Measurements from ENCODE around the gene NKAIN2. TPM values are rescaled to one million over a fixed set of nuclear protein-coding genes. Genes with fewer than 3 reads are reported as not detected.

Gene NKAIN2
- total RNA-seq, 1 experiment from 2014 or later = 2.7 TPM

GRCh38 chr6:124830506-124830905, 1026.8 kb downstream of the NKAIN2 start:
- H3K4me3 Mint-ChIP-seq (ENCODE audit: unreplicated experiment) = no peak overlapping the region
- TF ChIP-seq, protein P1, sequence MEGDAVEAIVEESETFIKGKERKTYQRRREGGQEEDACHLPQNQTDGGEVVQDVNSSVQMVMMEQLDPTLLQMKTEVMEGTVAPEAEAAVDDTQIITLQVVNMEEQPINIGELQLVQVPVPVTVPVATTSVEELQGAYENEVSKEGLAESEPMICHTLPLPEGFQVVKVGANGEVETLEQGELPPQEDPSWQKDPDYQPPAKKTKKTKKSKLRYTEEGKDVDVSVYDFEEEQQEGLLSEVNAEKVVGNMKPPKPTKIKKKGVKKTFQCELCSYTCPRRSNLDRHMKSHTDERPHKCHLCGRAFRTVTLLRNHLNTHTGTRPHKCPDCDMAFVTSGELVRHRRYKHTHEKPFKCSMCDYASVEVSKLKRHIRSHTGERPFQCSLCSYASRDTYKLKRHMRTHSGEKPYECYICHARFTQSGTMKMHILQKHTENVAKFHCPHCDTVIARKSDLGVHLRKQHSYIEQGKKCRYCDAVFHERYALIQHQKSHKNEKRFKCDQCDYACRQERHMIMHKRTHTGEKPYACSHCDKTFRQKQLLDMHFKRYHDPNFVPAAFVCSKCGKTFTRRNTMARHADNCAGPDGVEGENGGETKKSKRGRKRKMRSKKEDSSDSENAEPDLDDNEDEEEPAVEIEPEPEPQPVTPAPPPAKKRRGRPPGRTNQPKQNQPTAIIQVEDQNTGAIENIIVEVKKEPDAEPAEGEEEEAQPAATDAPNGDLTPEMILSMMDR (IDR thresholded peaks at IDR 0.05; ENCODE audit: unreplicated experiment) = no peak
- H3K27ac Mint-ChIP-seq (ENCODE audit: low read depth, unreplicated experiment) = no peak overlapping the region
- POLR2A ChIA-PET = interaction anchor here (1.0 kb wide), 1 partner anchor 12 kb away, joined by 3 read pairs; no protein-coding TSS in a partner anchor
- H3K4me1 Mint-ChIP-seq (ENCODE audit: insufficient read depth, unreplicated experiment) = no peaks in the 10 kb centered on the region
- intact Hi-C loops (cut with micrococcal nuclease) = no loop called here
- H3K9me3 Mint-ChIP-seq (ENCODE audit: unreplicated experiment) = no peaks in the 10 kb centered on the region
- no peaks in the 10 kb centered on the region for H3K27me3 Mint-ChIP-seq (ENCODE audit: insufficient read depth, unreplicated experiment)
- CTCF ChIA-PET = no interaction called here
- no peak for DNase-seq (ENCODE audit: unreplicated experiment)
- H3K36me3 Mint-ChIP-seq (ENCODE audit: insufficient read depth, unreplicated experiment) = no peaks in the 10 kb centered on the region
- no TSS peak for BruUV-seq (replicated peaks)

- Mint-ChIP-seq H3K27me3 (ENCODE audit: insufficient read depth, unreplicated experiment) (no peaks in the 10 kb centered on the region), H3K36me3 (ENCODE audit: insufficient read depth, unreplicated experiment) (no peaks in the 10 kb centered on the region), H3K4me1 (ENCODE audit: insufficient read depth, unreplicated experiment) (no peaks in the 10 kb centered on the region), H3K27ac (ENCODE audit: low read depth, unreplicated experiment) (no peak overlapping the region), H3K4me3 (ENCODE audit: unreplicated experiment) (no peak overlapping the region), H3K9me3 (ENCODE audit: unreplicated experiment) (no peaks in the 10 kb centered on the region)
- TF ChIP-seq, protein P1 (IDR thresholded peaks at IDR 0.05; ENCODE audit: unreplicated experiment) = peak; percentile 38
- POLR2A ChIA-PET = no interaction called here
- peak; percentile 11 for DNase-seq (ENCODE audit: unreplicated experiment)
- intact Hi-C loops (cut with micrococcal nuclease) = loop anchor here (1.0 to 5.0 kb wide), 5 partner anchors 452 to 1461 kb away; no protein-coding TSS in a partner anchor
- BruUV-seq (replicated peaks) = no TSS peak
- CTCF ChIA-PET = interaction anchor here (0.7 to 6.1 kb wide), 13 partner anchors 12 to 1985 kb away, joined by 3 to 35 read pairs (median 5); no protein-coding TSS in a partner anchor
Measured at GRCh38 chr6:124854338-124854922, 1050.8 kb downstream of the NKAIN2 start.

DNA sequence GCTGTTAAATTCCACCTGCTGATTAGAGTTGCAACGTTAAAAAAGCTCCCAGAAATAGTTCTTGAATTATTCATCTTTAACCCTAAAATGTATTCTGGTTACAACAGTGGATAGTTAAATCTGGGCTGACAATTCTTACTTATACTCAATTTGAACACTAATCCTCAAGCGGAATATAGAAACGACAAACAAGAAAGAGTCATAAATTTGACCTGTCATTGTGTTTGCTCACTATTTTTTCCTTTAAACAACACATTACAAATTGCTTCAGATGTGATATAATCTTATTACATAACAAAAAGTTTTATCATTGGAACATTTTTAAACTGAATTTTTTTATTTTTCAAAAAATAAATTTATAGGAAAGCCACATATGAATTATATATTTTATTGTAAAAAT, 1054.1 kb downstream of the NKAIN2 start:
- intact Hi-C loops (cut with micrococcal nuclease) = no loop called here
- TF ChIP-seq, protein P1 (IDR thresholded peaks at IDR 0.05; ENCODE audit: unreplicated experiment) = no peak
- no peaks in the 10 kb centered on the region for H3K36me3 Mint-ChIP-seq (ENCODE audit: insufficient read depth, unreplicated experiment)
- no peak for DNase-seq (ENCODE audit: unreplicated experiment)
- H3K27me3 Mint-ChIP-seq (ENCODE audit: insufficient read depth, unreplicated experiment) = no peaks in the 10 kb centered on the region
- no peaks in the 10 kb centered on the region for H3K4me1 Mint-ChIP-seq (ENCODE audit: insufficient read depth, unreplicated experiment)
- ChIA-PET CTCF (interaction anchor here (0.7 to 6.1 kb wide), 6 partner anchors 8 to 1142 kb away, joined by 3 to 35 read pairs (median 4); no protein-coding TSS in a partner anchor), POLR2A (no interaction called here)
- H3K27ac Mint-ChIP-seq (ENCODE audit: low read depth, unreplicated experiment) = no peak overlapping the region
- H3K9me3 Mint-ChIP-seq (ENCODE audit: unreplicated experiment) = peaks cover under 1% of the 10 kb centered on the region
- no TSS peak for BruUV-seq (replicated peaks)
- H3K4me3 Mint-ChIP-seq (ENCODE audit: unreplicated experiment) = no peak overlapping the region

- intact Hi-C loops (cut with micrococcal nuclease) = no loop called here
- no peak for DNase-seq (ENCODE audit: unreplicated experiment)
- peaks cover 6% of the 10 kb centered on the region for H3K9me3 Mint-ChIP-seq (ENCODE audit: unreplicated experiment)
- TF ChIP-seq, protein P1 (IDR thresholded peaks at IDR 0.05; ENCODE audit: unreplicated experiment) = no peak
- no TSS peak for BruUV-seq (replicated peaks)
- POLR2A ChIA-PET = no interaction called here
- no peaks in the 10 kb centered on the region for H3K4me1 Mint-ChIP-seq (ENCODE audit: insufficient read depth, unreplicated experiment)
- H3K27me3 Mint-ChIP-seq (ENCODE audit: insufficient read depth, unreplicated experiment) = no peaks in the 10 kb centered on the region
- no peak overlapping the region for H3K27ac Mint-ChIP-seq (ENCODE audit: low read depth, unreplicated experiment)
- CTCF ChIA-PET = interaction anchor here (0.9 to 6.1 kb wide), 4 partner anchors 12 to 1478 kb away, joined by 3 to 35 read pairs (median 3); no protein-coding TSS in a partner anchor
- H3K36me3 Mint-ChIP-seq (ENCODE audit: insufficient read depth, unreplicated experiment) = no peaks in the 10 kb centered on the region
- no peak overlapping the region for H3K4me3 Mint-ChIP-seq (ENCODE audit: unreplicated experiment)
Measured at GRCh38 chr6:124858564-124858963, 1054.9 kb downstream of the NKAIN2 start.
